Measurements from ENCODE around the gene MYBPC3.

Gene MYBPC3

GRCh38 chr11:47358731-47359051 lies 6.2 kb upstream of the MYBPC3 start:
- H3K4me3 ChIP-seq: no peak overlapping the region
- H3K27ac ChIP-seq: no peak overlapping the region
- no peak for DNase-seq (ENCODE audit: low spot score)
- TF ChIP-seq CTCF (IDR thresholded peaks at IDR 0.05): no peak

GRCh38 chr11:47357985-47358730 lies 5.7 kb upstream of the MYBPC3 start:
- Histone ChIP-seq H3K27ac (no peak overlapping the region), H3K4me3 (no peak overlapping the region)
- no peak for DNase-seq (ENCODE audit: low spot score)
- TF ChIP-seq CTCF (IDR thresholded peaks at IDR 0.05): no peak

- DNase-seq (ENCODE audit: low spot score): no peak
- Histone ChIP-seq H3K27ac (no peak overlapping the region), H3K4me3 (no peak overlapping the region)
- no peak for TF ChIP-seq CTCF (IDR thresholded peaks at IDR 0.05)
Observed at GRCh38 chr11:47356998-47357329, 4.5 kb upstream of the MYBPC3 start.

- Histone ChIP-seq H3K27ac (no peak overlapping the region), H3K4me3 (no peak overlapping the region)
- DNase-seq (ENCODE audit: low spot score): no peak
- no peak for TF ChIP-seq CTCF (IDR thresholded peaks at IDR 0.05)
Observed at GRCh38 chr11:47356129-47356997, 3.9 kb upstream of the MYBPC3 start.

GRCh38 chr11:47355283-47356128 lies 3.0 kb upstream of the MYBPC3 start:
- DNase-seq (ENCODE audit: low spot score): peak; percentile 92
- peak; percentile 87 for TF ChIP-seq CTCF (IDR thresholded peaks at IDR 0.05)
- Histone ChIP-seq H3K4me3 (peak overlapping the region; percentile 71), H3K27ac (no peak overlapping the region)

- Histone ChIP-seq H3K4me3 (peak overlapping the region; percentile 71), H3K27ac (no peak overlapping the region)
- DNase-seq (ENCODE audit: low spot score): no peak
- TF ChIP-seq CTCF (IDR thresholded peaks at IDR 0.05): no peak
Observed at GRCh38 chr11:47354913-47355282, 2.4 kb upstream of the MYBPC3 start.
